ENCODE results near the gene TBC1D8.
"Not testable (repeated sequence)": the region's sequence is repeated elsewhere in the genome, so short reads cannot be mapped to it uniquely, and the experiment has no call there.

TBC1D8 gene

DNA sequence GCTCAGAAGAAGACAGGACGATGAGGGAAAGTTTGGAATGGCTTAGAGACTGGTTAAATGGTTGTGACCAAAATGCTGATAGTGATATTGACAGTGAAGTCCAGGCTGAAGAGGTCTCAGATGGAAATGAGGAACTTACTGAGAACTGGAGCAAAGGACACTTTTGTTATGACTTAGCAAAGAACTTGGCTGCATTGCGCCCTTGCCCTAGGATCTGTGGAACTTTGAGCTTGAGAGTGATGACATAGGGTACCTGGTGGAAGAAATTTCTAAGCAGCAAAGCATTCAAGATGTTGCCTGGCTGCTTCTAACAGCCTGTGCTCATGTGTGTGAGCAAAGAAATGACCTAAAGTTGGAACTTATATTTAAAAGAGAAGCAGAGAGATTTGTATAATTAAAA, 16.4 kb upstream of the TBC1D8 start:
- DNase-seq (ENCODE audit: low read depth, low spot score); H3K4me3 ChIP-seq (ENCODE audit: low read length): not testable (repeated sequence)

DNA sequence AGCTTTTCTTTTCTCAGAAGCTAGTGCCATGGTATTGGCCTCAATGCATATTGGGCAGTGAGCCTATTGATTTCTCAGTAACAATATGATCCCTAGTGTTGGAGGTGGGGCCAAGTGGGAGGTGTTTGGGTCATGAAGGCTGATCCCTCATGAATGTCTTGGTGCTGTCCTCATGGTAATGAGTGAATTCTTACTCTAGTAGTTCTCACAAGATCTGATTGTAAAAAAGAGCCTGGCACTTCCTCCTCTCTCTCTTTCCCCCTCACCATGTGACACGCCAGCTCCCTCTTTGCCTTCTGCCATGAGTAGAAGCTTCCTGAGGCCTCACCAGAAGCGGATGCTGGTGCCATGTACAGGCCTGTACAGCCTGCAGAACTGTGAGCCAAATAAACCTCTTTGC, 12.8 kb upstream of the TBC1D8 start:
- no peak overlapping the region for H3K4me3 ChIP-seq (ENCODE audit: low read length)
- DNase-seq (ENCODE audit: low read depth, low spot score): no peak

DNA sequence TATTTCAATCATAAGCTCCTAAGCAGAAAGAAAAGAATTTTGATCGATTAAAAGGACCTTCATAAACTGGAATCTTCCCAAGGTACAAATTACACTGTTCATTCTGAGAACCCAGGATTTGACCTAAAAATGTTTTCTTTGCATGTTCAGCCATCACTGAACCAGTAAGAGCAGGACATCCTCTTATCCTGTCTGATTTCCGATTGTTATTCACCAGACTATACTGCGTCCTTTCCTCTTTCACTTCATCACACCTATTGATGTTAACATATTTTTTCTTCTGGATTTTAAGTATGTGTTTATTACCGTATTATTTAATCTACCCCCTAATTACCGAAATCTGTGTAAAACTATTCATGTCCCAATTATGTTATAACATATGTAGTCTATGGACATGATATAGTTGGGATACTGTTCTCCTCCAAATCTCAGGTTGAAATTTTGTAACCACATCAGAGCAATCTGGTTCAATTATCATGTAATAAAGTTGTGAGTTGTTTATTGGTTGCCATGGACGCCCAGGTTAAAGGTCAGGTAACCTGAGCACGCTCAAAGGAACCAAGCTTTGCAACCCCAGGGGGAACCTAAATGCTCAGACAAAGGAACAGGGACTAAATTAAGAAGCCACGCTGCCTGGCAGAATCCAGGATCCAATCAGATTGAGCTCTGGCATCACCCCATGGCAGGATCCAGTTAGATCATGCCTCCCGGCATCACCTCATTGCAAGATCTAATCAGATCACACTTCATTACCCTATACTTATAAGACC, 11.6 kb upstream of the TBC1D8 start:
- H3K4me3 ChIP-seq (ENCODE audit: low read length): no peak overlapping the region
- no peak for DNase-seq (ENCODE audit: low read depth, low spot score)

DNA sequence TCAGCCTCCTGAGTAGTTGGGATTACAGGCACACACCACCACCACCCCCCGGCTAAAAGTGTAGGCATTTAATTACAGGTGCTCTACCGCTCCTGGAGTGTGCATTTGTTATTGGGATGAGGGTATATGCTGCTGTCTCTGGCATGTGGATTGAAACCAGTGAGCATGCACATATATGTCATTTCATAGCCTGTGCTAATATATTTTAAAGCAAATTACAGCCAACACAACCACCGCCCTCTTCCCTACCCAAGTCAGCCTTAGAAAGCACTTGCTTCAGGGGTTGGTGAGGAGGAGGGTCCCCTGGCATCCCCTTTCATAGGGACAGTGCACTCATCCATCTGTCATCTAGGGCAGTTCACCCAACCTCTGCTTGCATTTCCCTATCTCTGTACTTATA, 10.5 kb upstream of the TBC1D8 start:
- no peak for DNase-seq (ENCODE audit: low read depth, low spot score)
- no peak overlapping the region for H3K4me3 ChIP-seq (ENCODE audit: low read length)

DNA sequence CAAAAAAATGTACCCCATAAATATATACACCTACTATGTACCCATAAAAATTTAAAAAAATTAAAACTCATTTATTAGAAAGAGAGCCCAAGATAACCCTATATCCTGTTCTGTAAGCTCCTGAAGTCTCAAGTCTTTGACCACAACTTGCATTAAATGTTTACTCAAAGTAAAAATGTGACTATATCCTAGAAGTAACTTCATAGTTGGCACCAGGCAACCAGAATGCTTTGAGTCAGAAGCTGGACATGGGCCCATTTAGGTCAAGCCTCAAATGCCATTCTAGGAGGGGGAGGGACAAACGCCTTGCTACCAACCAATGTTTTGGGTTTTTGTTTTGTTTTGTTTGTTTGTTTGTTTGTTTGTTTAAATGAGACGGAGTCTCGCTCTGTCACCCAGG, 9.3 kb upstream of the TBC1D8 start:
- H3K4me3 ChIP-seq (ENCODE audit: low read length): no peak overlapping the region
- DNase-seq (ENCODE audit: low read depth, low spot score): no peak

DNA sequence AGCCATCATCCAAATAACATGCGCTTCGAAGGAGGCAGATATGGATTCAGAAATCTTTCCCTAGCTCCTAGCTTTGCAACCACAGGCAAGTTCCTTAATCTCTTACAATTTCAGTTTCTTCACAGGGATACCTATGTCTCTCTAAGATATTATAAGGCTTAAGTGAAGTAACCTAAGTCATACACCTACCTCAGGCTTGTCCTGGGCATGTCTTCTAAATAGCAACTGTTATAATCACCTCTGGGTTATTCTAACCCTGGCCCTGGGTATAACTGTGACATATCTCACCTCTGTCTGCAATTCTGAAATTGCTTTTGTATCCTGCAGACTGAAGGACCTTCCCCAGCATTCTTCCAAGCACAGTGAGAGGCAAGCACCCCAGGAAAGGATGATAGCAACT, 8.3 kb upstream of the TBC1D8 start:
- H3K4me3 ChIP-seq (ENCODE audit: low read length): no peak overlapping the region
- no peak for DNase-seq (ENCODE audit: low read depth, low spot score)

DNA sequence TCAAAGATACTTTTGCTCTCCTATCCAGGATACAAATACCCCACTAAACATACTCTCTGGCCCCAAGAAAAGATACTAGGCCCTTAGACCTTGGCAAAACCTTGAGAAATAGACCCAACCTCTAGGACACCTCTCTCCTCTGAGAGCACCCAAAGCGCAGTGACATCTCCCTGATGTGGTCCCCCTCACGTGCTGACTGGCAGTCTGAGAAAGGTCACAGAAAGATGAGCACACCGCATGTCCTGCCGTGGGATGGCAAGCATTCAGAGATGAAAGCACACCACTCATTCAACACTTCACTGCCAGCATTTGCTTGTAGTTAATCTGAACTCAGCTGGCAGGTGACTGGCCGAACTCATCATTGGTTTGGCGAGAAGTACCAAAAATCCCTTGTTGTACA, 6.1 kb upstream of the TBC1D8 start:
- DNase-seq (ENCODE audit: low read depth, low spot score): no peak
- H3K4me3 ChIP-seq (ENCODE audit: low read length): no peak overlapping the region

DNA sequence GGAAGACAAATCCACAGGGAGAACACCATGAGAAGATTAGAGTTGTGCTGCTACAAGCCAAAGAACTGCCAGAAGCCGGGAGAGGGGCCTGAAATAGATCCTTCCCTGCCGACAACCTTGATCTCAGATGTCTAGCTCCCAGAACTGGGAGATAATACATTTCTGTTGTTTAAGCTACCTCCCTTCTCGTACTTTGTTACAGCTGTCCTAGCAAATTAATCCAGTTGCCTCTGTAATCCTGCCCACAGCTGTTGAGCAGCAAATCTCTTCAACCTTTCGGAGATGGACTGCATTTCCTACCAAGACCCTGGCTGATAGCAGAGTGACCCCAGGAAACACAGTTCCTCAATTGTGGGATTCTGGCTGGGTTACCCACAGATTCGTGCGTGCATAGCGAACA, 2.6 kb upstream of the TBC1D8 start:
- H3K4me3 ChIP-seq (ENCODE audit: low read length): no peak overlapping the region
- DNase-seq (ENCODE audit: low read depth, low spot score): no peak

DNA sequence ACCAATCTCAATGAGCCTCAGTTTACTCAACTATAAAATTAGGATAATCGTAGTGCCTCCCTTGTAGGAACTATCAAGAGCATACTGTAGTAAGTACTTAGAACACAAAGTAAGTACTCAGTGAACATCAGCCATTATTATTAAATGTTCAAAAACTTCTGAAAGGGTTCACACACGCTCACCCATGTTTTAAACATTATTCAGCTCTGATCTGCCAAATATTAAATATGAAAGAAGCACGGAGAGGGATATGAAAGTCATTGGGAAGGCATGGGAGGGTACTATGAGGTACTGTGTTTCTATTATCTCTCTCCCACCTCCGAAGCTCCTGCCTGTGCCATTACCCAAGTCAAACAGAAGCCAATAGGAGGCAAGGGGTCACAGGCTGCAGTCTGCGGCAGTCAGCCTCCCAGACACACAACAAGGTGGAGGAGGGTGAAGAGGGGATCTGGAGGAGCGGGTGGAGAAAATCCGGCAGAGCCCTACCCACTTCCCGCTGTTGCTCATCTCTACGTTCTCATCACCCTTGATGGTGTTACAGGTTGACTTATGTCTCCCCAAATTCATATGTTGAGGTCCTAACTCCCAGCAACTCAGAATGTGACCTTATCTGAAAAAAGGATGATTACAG, 2.0 kb upstream of the TBC1D8 start:
- no peak for DNase-seq (ENCODE audit: low read depth, low spot score)
- H3K4me3 ChIP-seq (ENCODE audit: low read length): no peak overlapping the region

DNA sequence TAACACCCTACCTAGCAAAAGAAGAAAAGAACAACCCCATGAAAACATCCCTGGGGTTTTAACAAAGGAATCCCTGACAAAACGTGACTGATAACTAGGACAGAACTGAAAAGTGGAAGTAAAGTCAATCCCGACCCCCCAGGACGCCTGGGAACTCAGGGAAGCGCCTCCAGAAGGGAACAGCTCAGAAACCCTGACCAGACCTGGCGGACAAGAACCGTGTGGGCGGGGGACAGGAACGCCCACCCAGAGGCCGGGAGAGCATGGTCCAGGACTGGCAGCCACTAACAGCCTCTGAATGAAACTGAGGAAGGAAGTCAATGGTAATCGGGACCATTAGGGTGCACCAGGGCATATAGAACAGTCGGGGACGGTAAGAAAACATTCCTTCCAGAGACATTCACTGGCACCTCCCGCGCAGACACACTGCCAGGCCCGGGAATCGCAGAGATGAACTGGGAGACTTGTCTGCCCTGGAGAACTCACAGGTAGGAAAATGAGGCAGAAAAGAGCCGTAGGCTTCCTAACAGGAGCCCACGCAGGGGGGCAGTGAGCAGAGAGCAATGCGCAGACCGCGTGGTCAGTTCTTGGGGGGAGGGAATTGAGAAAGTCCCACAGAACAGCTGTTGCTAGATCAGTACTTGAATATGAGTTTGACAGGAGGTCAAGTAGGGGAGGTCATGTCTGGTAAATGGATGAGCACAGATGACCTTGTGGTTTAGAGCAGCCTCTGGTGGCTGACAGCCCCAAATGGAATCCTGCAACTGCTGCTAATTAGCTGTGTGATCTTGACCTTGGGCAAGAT, 1.3 kb upstream of the TBC1D8 start:
- peak; percentile 45 for DNase-seq (ENCODE audit: low read depth, low spot score)
- no peak overlapping the region for H3K4me3 ChIP-seq (ENCODE audit: low read length)

DNA sequence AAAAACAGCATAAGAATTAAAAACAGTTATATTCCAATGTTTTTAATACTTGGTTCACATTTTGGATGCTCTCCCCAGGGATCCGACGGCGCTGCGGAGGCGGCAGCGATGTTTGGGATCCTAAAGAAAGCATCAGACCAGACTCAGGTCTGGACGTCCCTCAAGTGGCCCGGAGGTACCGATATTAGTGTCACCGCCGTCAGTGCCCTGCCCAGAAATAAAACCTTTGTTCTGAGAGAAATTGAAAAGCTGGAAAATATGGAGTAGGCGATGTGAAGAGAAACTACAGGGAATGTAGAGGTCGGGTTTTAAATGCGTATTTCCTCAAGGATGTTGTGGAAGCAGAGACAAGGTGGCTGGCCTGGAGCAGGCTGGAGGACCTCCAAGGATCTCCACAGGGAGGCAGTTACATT, 683 bp upstream of the TBC1D8 start:
- DNase-seq (ENCODE audit: low read depth, low spot score): no peak
- H3K4me3 ChIP-seq (ENCODE audit: low read length): peak overlapping the region; percentile 68

DNA sequence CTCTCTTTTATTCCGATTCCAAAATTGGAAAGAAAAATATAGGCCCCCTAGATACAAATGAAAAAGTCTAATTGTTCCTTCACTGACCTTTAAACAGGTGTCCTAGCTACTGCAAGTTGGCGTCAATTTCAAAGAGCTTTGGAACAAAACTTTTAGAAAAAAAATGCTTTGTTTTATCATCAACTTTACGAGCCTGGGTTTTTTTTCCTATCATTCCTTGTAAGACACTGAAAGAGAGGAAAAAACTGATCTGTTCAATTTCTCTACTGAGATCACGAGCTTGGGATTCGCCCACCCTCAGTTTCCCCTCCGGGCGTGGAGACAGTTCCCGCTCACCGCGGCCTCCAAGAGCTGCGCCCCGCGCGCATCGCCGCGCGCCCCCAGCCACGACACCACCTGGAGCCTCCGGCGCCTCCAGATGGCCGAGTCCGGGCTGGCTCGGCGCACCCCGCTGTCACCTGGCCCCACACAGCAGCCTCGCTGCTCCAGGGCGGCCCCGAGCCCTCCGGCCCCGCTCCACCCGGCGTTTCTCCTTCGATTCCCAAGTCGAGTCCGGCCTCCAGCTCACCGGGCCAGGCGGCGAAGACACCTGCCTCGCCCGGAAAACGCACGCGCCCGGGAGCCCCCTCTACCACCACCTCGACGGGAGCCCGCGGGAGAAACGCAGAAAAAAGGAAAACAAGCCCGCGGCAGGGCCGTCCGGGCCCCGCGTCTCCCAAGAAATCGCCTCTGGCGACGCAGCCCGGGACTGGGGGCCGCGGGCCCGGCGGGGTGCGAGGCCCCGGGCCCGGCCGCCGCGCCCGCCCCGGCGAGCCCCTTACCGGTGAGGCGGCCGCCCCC, 656 bp downstream of the TBC1D8 start:
- peak overlapping the region; percentile 56 for H3K4me3 ChIP-seq (ENCODE audit: low read length)
- no peak for DNase-seq (ENCODE audit: low read depth, low spot score)

DNA sequence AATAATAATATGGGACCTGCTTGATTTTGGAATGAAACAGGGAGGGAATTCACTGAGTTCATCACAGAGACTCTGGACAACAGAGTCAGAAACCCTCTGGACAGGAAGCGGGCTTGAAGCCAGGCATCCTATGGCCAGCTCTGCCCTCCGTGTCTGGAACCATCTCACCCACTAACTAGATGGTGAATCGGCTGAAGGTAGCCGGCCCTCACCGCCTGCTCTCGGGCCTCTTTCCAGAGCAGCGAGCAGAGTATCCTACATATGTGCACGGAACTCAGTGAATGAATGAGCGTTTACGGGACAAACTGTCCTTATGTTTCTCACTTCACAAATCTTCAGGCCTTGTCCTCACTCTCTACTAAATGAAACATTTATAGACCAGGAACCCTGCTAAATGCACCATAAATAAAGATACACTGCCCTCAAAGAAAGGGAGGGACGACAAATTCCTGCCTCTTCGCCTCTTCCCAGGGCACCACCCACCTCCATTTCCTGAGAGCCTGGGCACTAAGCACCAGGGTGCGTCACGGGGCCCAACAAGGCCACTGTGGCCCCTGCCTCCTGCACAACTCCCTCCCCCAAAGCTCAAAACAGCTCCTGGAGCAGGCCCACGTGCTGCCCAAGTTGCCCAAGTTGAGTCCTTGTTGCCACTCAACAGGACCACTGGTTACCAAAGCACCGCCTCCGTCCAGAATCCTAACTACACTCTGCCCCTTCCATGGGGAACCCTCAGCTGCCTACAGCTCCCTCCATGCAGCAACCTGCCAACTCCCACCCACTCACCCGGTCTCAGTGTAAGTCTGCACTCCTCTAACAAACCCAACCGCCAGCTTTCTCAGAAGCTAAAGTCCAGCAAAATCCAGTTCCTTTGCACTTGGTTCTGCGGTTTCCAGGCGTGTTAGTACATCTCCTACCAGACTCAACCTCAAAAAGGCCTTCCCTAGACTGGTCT, 1.7 kb downstream of the TBC1D8 start:
- H3K4me3 ChIP-seq (ENCODE audit: low read length): peak overlapping the region; percentile 56; the same call in 1 of the 2 replicates
- no peak for DNase-seq (ENCODE audit: low read depth, low spot score)

DNA sequence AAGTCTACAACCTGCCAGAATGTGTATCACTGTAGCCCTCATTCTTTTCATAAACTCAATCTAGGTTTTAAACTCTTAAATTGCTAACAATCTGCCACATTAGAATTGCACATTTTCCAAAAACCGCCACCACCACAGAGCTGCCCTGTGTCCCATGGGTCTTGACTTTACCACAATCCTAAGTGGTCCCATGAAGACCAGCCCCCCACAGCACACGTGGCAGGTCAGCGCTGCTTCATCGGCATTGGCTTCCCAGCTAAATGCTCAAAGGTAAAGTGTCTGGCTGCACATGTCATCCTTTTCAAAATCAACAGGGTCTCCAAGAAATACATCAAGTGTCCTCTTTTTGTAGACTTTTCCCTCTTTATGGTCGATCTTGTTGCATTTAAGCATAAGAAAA, 2.4 kb downstream of the TBC1D8 start:
- no peak for DNase-seq (ENCODE audit: low read depth, low spot score)
- H3K4me3 ChIP-seq (ENCODE audit: low read length): no peak overlapping the region

DNA sequence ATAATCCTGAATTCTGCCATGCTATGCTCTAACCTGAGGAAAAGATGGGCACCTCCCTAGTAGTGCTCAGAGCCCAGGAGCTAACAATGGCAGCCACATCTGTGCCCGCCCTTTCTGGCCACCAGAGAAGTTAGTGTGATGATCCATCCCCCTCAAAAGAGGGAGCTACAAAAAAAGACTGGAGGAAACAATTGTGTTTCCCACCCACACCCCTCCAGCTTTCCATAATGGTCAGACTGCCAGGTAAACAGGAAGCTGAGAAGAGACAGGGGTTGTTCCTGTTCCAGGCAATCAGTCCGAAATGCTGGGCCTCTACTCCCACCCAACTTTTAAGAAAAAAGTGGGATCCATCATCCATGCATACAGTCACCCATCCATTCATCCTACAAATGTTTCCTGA, 3.2 kb downstream of the TBC1D8 start:
- H3K4me3 ChIP-seq (ENCODE audit: low read length): no peak overlapping the region
- no peak for DNase-seq (ENCODE audit: low read depth, low spot score)

DNA sequence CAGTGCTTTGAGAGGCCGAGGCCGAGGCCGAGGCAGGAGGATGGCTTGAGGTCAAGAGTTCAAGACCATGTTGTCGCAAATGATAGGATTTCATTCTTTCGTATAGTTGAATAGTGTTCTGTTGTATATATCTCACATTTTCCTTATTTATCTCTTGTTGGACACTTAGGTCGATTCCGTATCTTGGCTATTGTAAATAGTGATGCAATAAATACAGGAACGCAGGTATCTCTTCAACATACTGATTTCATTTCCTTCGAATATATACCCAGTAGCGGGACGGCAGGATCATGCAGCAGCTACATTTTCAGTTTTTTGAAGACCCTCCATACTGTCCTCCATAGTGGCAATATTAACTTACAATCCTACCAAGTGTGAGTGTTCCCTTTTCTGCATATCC, 4.1 kb downstream of the TBC1D8 start:
- H3K4me3 ChIP-seq (ENCODE audit: low read length): no peak overlapping the region
- no peak for DNase-seq (ENCODE audit: low read depth, low spot score)

DNA sequence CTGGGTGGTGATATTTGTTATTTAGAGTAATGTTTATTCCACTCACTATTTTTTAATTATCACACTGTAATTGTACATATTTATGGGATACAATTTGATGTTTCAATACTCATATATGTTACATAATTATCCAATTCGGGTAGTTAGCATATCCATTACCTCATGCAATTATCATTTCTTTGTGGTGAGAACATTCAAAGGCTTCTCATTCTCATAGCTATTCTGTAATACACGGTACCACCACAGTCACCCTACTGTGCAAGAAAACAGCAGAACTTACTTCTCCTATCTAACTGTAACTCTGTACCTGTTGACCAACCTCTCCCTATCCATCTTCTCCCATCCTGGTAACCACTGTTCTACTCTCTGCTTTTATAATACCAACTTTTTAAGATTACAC, 4.6 kb downstream of the TBC1D8 start:
- no peak for DNase-seq (ENCODE audit: low read depth, low spot score)
- H3K4me3 ChIP-seq (ENCODE audit: low read length): no peak overlapping the region

DNA sequence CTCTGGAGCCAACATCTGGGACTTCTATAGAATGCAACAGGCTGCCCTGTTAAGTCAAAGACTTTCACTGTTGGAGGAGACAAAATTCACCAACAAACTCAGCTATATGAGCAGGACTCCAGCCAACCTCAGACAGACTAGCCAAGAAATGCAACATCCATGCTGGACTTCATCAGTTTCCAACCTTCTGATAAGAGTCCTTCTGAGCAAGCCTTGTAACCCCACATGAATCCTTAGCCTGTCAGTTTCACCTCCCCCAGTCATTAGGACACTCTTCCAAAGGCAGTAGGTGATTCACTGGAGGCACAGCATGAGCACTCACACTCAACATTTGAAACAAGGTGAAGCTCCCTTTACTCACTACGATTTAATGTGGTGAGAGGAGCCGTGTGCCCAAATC, 5.8 kb downstream of the TBC1D8 start:
- H3K4me3 ChIP-seq (ENCODE audit: low read length): no peak overlapping the region

More for the DNA sequence above, 5.8 kb downstream of the TBC1D8 start:
- DNase-seq (ENCODE audit: low read depth, low spot score): no peak

All from Jurkat, Clone E6-1 (cell line).